K562 (cell line): Measurements from ENCODE around the gene DTX1. TPM values are rescaled to one million over a fixed set of nuclear protein-coding genes. Genes with fewer than 3 reads are reported as not detected.

Experiments used
- ATAC-seq: fragments of 200-7000 bp; cut with Tn5 transposase; 3 replicates; pipeline ENCODE4 v1.9.1; 2020; ENCODE audit warnings: moderate library complexity
- BruUV-seq: library from RNA; stranded (reverse); fragments of 400-500 nt; replicated peaks from 2 replicates; lab custom pipeline; 2021; lab: Mats Ljungman, UMichigan
- CTCF ChIA-PET: fragments of 300-600 bp; formaldehyde crosslinking; extraction: SDS; loops from one replicate; lab custom pipeline; 2021; ENCODE audit warnings: low intra/inter-chr PET ratio; lab: Yijun Ruan, JAX
- POLR2A ChIA-PET: fragments of 300-600, 350-650 bp; sonication (Branson Sonifier 250); formaldehyde crosslinking; extraction: SDS; loops from one replicate; lab custom pipeline; 2021; ENCODE audit warnings: antibody characterized with exemption, inconsistent platforms; lab: Yijun Ruan, JAX
- DNase-seq, 4 experiments: peaks; one replicate each; pipeline versions ENCODE4 v3.0.0 to v3.0.0-alpha.2; 2011 to 2018; ENCODE audit warnings: low spot score in 3 of 4, mixed read lengths in 3 of 4; ENCODE audit errors: extremely low read depth in 1 of 4
- FAIRE-seq: peaks from 2 replicates; lab custom pipeline; 2011; peaks lifted over from hg19 to GRCh38; lab: Jason Lieb, UNC
- H2AFZ ChIP-seq: 2 replicates; pipeline ENCODE4 v1.6.0; 2011; ENCODE audit warnings: low read depth, low read length, control low read depth, inconsistent platforms
- H3K27ac ChIP-seq: fragments of 200-600 bp; 3 replicates; pipeline ENCODE4 v1.8.0; 2011; ENCODE audit warnings: low read depth, mild to moderate bottlenecking, control low read depth, inconsistent platforms, low read length, moderate library complexity, mixed read lengths; ENCODE audit errors: extremely low read depth
- H3K27me3 ChIP-seq, 2 experiments: fragments of 300-600 bp in 1 of 2; 2 replicates in 1 of 2; 3 replicates in 1 of 2; pipeline versions ENCODE4 v1.6.0 to v1.8.0; 2011; ENCODE audit warnings: inconsistent platforms in 2 of 2, low read length in 2 of 2, mild to moderate bottlenecking in 1 of 2, mixed read lengths in 1 of 2, moderate library complexity in 1 of 2; ENCODE audit not compliant: control insufficient read depth in 2 of 2, insufficient read depth in 2 of 2
- H3K36me3 ChIP-seq: fragments of 300-600 bp; 3 replicates; pipeline ENCODE4 v1.8.0; 2011; ENCODE audit warnings: mild to moderate bottlenecking, low read length, inconsistent platforms; ENCODE audit not compliant: control insufficient read depth, insufficient read depth
- H3K4me1 ChIP-seq, 2 experiments: fragments of 200-600 bp in 1 of 2; replicated peaks in 1 of 2; 2 replicates in 1 of 2; 3 replicates in 1 of 2; pipeline versions ENCODE4 v1.5.1 to v1.8.0; 2011; ENCODE audit warnings: inconsistent platforms in 2 of 2, low read length in 2 of 2, mild to moderate bottlenecking in 1 of 2, mixed read lengths in 1 of 2, moderate library complexity in 1 of 2; ENCODE audit not compliant: control insufficient read depth in 2 of 2, insufficient read depth in 2 of 2
- H3K4me2 ChIP-seq: 2 replicates; pipeline ENCODE4 v1.6.1; 2011; ENCODE audit warnings: low read length, control low read depth, inconsistent platforms, mixed read lengths; ENCODE audit not compliant: insufficient read depth
- H3K4me3 ChIP-seq: fragments of 200-600 bp; sonication (generic), shearing (Covaris generic); 2 replicates; pipeline ENCODE4 v1.5.1; 2016; ENCODE audit warnings: control low read depth, inconsistent platforms
- H3K79me2 ChIP-seq: fragments of 200-600 bp; 3 replicates; pipeline ENCODE4 v1.8.0; 2011; ENCODE audit warnings: low read length, inconsistent platforms; ENCODE audit not compliant: control insufficient read depth, insufficient read depth
- H3K9ac ChIP-seq, 2 experiments: 2 replicates each; pipeline versions ENCODE4 v1.6.0 to v1.6.1; 2011; ENCODE audit warnings: low read depth in 2 of 2, low read length in 2 of 2, control low read depth in 1 of 2, inconsistent platforms in 1 of 2, mild to moderate bottlenecking in 1 of 2, mixed read lengths in 1 of 2; ENCODE audit not compliant: insufficient read depth in 1 of 2
- H3K9me1 ChIP-seq: one replicate; pipeline ENCODE4 v1.6.0; 2011; ENCODE audit warnings: inconsistent platforms, mild to moderate bottlenecking, low read length, moderate library complexity; ENCODE audit not compliant: control insufficient read depth, insufficient read depth
- H3K9me3 ChIP-seq: replicated peaks from 2 replicates; pipeline ENCODE4 v1.5.1; 2011; ENCODE audit warnings: low read depth, low read length, inconsistent platforms; ENCODE audit not compliant: control insufficient read depth, insufficient read depth
- H4K20me1 ChIP-seq: replicated peaks from 2 replicates; pipeline ENCODE4 v1.6.1; 2011; ENCODE audit warnings: low read length, inconsistent platforms, mixed read lengths; ENCODE audit not compliant: control insufficient read depth, insufficient read depth
- BHLHE40 ChIP-seq: IDR thresholded peaks from 2 replicates; pipeline ENCODE4 v1.6.1; 2011; ENCODE audit warnings: low read length, improper control_type of control experiment
- MAFF ChIP-seq: IDR thresholded peaks from 2 replicates; pipeline ENCODE4 v1.6.1; 2012; ENCODE audit warnings: low read length, improper control_type of control experiment
- MAX ChIP-seq: sonication (generic); formaldehyde crosslinking; IDR thresholded peaks from 2 replicates; pipeline ENCODE4 v1.9.0; 2022; ENCODE audit warnings: mild to moderate bottlenecking, missing genetic modification reagents
- NR2C1 ChIP-seq, 2 experiments: fragments of 450-650 bp; IDR thresholded peaks; 2 replicates each; pipeline ENCODE4 v1.6.1; 2017; ENCODE audit warnings: mild to moderate bottlenecking in 2 of 2, antibody characterized with exemption in 1 of 2, inconsistent platforms in 1 of 2, missing compliant biosample characterization in 1 of 2, missing genetic modification characterization in 1 of 2
- SRSF7 ChIP-seq: fragments of 200-400 bp; formaldehyde crosslinking; optimal IDR thresholded peaks from 2 replicates; pipeline ENCODE3; 2017; ENCODE audit warnings: mild to moderate bottlenecking, low read depth, low read length
- ZKSCAN8 ChIP-seq: fragments of 200-800 bp; sonication (Bioruptor generic); IDR thresholded peaks from 2 replicates; pipeline ENCODE4 v1.6.1; 2016; ENCODE audit warnings: missing genetic modification characterization, missing compliant biosample characterization
- whole genome bisulfite sequencing: fragments of 100-300 bp; shearing (Covaris generic); methylation state at CpG from one replicate; pipeline ENCODE4 v1.1.6; 2016; ENCODE audit warnings: low coverage, mixed read lengths; ENCODE audit not compliant: insufficient coverage; ENCODE audit errors: missing lambda C conversion rate; 5-methylcytosine and 5-hydroxymethylcytosine counted together
- in situ Hi-C: fragments of 300-500 bp; cut with MboI; formaldehyde crosslinking; loops from 4 replicates; pipeline ENCODE4 v1.15.0; 2018; ENCODE audit warnings: inconsistent platforms, mixed read lengths
- intact Hi-C: fragments of 100-400 bp; cut with micrococcal nuclease; formaldehyde crosslinking; loops from 2 replicates; pipeline ENCODE4 v1.14.2; 2022
- polyA plus RNA-seq, 8 experiments: library from polyadenylated mRNA; depleted of rRNA in 4 of 8; stranded (reverse) in 5 of 8; unstranded in 3 of 8; fragments of >200 nt; fragmentation: Nextera tagmentation in 2 of 8; fragmentation: Illumina TruSeq in 1 of 8; extraction: Ambion mirVana in 2 of 8; extraction: Trizol in 1 of 8; gene quantifications; 2 replicates each; pipeline versions ENCODE4 v1.2.1 to v1.2.3, GENCODE V29; 2011 to 2014; ENCODE audit warnings: inconsistent platforms in 1 of 8, missing spikeins in 1 of 8
- total RNA-seq, 7 experiments: library from RNA; depleted of rRNA in 6 of 7; stranded (reverse); fragments of >200 nt in 6 of 7; fragmentation: Illumina TruSeq in 2 of 7; extraction: Trizol in 2 of 7; gene quantifications; 2 replicates each; pipeline versions ENCODE4 v1.2.1 to v1.2.3, GENCODE V29; 2011 to 2021; ENCODE audit warnings: low replicate concordance in 1 of 7

DTX1 gene
- total and polyA plus RNA-seq, 9 of the 15 experiments (the other 6 are each of a cell fraction or from before 2014, with no cell fraction given) = not detected

- intact Hi-C loops = no loop called here
- no peak for DNase-seq
- Histone ChIP-seq H3K4me1 (peaks cover 0 to 5% of the 10 kb centered on the region in 2 experiments; a peak in 1 of 5 replicates), H3K9me3 (no peaks in the 10 kb centered on the region), H3K79me2 (no peaks in the 10 kb centered on the region), H3K36me3 (no peaks in the 10 kb centered on the region), H3K9ac (no peak overlapping the region), H4K20me1 (peaks cover 11% of the 10 kb centered on the region), H3K4me3 (no peak overlapping the region), H3K27me3 (peaks cover 3 to 43% of the 10 kb centered on the region in 2 experiments; a peak in 3 of 5 replicates), H3K9me1 (no peaks in the 10 kb centered on the region), H2AFZ (no peak overlapping the region), H3K4me2 (no peak overlapping the region), H3K27ac (no peak overlapping the region)
- CTCF ChIA-PET = no interaction called here
- no peak for FAIRE-seq
- BruUV-seq = no TSS peak
- WGBS = 3% methylated on average over 22 of the region's 23 CpGs
- in situ Hi-C loops = no loop called here
- POLR2A ChIA-PET = interaction anchor here (0.6 to 0.9 kb wide), 3 partner anchors 11 to 114 kb away, joined by 3 read pairs; partner anchors contain the start of gene OAS2
- ATAC-seq = no peak; the same call in 2 of the 3 replicates
- no peak for TF ChIP-seq ZKSCAN8 (CRISPR knock-in tag)
- TF ChIP-seq SRSF7 = no peak
- TF ChIP-seq NR2C1 (IDR thresholded peaks at IDR 0.05) = no peak
- TF ChIP-seq NR2C1 (tag; IDR thresholded peaks at IDR 0.05) = no peak
- TF ChIP-seq BHLHE40 = no peak
- 0 out of 2 replicates have a peak, but pooled peaks have one; percentile 16 for TF ChIP-seq MAX (CRISPR knock-in tag)
- no peak for TF ChIP-seq MAFF
These were observed 6.2 kb downstream of the DTX1 start for GRCh38 chr12:113062502-113063395.
